ENCODE measurements around the gene RIPOR3. TPM values are rescaled to one million over a fixed set of nuclear protein-coding genes. Genes with fewer than 3 reads are reported as not detected.
"Not testable (repeated sequence)": the region's sequence is repeated elsewhere in the genome, so short reads cannot be mapped to it uniquely, and the experiment has no call there.

RIPOR3 gene
- total RNA-seq, 1 donor from 2014 or later: 1.7 TPM

GRCh38 chr20:50680105-50680960 is 11.0 kb downstream of the RIPOR3 start:
- no peak for DNase-seq

GRCh38 chr20:50679753-50680104 is 11.6 kb downstream of the RIPOR3 start:
- no peak for DNase-seq

- DNase-seq: no peak
These were observed 13.0 kb downstream of the RIPOR3 start for GRCh38 chr20:50678169-50678898.

GRCh38 chr20:50676858-50677257 is 14.5 kb downstream of the RIPOR3 start:
- DNase-seq: no peak

GRCh38 chr20:50676377-50676731 is 15.0 kb downstream of the RIPOR3 start:
- DNase-seq: not testable (repeated sequence)

- DNase-seq: no peak
These were observed 15.5 kb downstream of the RIPOR3 start for GRCh38 chr20:50675671-50676376.

GRCh38 chr20:50674138-50674825 is 17.1 kb downstream of the RIPOR3 start:
- DNase-seq: no peak

- no peak for DNase-seq
These were observed 17.7 kb downstream of the RIPOR3 start for GRCh38 chr20:50673466-50674137.

- DNase-seq: no peak
These were observed 18.2 kb downstream of the RIPOR3 start for GRCh38 chr20:50673146-50673465.

GRCh38 chr20:50672400-50673145 is 18.8 kb downstream of the RIPOR3 start:
- DNase-seq: no peak

- DNase-seq: no peak
These were observed 19.7 kb downstream of the RIPOR3 start for GRCh38 chr20:50671626-50672025.

GRCh38 chr20:50671010-50671409 is 20.3 kb downstream of the RIPOR3 start:
- DNase-seq: not testable (repeated sequence)

- no peak for DNase-seq
These were observed 21.0 kb downstream of the RIPOR3 start for GRCh38 chr20:50670126-50670862.

- DNase-seq: no peak
These were observed 22.5 kb downstream of the RIPOR3 start for GRCh38 chr20:50668798-50669197.

GRCh38 chr20:50668326-50668725 is 23.0 kb downstream of the RIPOR3 start:
- no peak for DNase-seq

GRCh38 chr20:50666709-50667298 is 24.5 kb downstream of the RIPOR3 start:
- DNase-seq: no peak

GRCh38 chr20:50664254-50664653 is 27.1 kb downstream of the RIPOR3 start:
- DNase-seq: no peak

- DNase-seq: no peak
These were observed 28.1 kb downstream of the RIPOR3 start for GRCh38 chr20:50663095-50663821.

GRCh38 chr20:50659975-50660670 is 31.2 kb downstream of the RIPOR3 start:
- DNase-seq: no peak
